ENCODE data around the gene ZNF423.

The ZNF423 gene

DNA sequence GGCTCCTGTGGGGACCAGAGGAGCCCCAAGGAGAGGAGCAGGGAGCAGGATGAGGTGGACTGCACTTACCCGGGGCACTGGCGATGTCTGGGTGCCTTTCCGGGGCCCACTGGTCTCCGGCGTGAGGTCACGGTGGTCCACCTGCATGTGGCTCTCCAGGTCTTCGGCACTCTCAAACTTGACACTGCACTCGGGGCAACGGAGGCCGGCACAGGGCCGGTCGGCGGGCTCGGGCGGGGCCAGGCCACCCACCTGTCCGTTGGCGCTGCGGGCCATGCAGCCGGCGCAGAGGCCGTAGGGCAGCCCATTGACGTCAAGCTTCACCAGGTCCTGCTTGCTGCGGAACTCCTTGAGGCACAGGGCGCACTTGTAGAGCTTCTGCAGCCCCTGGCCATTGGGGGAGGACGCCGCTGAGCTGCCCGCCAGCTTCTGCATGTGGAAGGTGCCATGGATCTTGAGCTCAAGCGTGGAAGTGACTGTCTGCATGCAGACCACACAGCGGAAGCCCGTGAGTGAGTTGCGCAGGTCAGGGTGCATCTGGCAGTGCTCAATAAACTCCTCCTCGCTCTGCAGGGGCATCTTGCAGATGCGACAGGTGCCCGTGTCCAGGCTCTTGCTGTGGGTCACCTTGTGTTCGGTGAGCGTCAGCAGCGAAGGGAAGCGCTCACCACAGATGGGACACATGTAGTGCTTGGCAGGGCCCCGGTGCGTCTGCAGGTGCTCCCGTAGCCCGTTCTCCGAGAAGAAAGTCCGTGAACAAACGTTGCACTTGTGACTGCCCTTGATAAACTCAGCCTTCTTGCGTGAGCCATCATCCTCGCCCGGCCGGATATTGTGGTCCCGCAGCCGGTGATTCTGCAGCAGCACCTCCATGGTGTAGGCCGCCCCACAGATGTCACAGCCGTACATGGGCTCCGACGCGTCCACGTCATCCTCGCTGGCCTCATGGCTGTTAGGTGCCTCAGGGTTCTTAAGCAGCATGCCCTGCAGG is 220.0 kb downstream of the ZNF423 start:
- TF ChIP-seq, protein P1, sequence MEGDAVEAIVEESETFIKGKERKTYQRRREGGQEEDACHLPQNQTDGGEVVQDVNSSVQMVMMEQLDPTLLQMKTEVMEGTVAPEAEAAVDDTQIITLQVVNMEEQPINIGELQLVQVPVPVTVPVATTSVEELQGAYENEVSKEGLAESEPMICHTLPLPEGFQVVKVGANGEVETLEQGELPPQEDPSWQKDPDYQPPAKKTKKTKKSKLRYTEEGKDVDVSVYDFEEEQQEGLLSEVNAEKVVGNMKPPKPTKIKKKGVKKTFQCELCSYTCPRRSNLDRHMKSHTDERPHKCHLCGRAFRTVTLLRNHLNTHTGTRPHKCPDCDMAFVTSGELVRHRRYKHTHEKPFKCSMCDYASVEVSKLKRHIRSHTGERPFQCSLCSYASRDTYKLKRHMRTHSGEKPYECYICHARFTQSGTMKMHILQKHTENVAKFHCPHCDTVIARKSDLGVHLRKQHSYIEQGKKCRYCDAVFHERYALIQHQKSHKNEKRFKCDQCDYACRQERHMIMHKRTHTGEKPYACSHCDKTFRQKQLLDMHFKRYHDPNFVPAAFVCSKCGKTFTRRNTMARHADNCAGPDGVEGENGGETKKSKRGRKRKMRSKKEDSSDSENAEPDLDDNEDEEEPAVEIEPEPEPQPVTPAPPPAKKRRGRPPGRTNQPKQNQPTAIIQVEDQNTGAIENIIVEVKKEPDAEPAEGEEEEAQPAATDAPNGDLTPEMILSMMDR (IDR thresholded peaks at IDR 0.05; ENCODE audit: low read depth, low read length), result no peak
- DNase-seq (ENCODE audit: extremely low read depth, low read depth), result no peak

DNA sequence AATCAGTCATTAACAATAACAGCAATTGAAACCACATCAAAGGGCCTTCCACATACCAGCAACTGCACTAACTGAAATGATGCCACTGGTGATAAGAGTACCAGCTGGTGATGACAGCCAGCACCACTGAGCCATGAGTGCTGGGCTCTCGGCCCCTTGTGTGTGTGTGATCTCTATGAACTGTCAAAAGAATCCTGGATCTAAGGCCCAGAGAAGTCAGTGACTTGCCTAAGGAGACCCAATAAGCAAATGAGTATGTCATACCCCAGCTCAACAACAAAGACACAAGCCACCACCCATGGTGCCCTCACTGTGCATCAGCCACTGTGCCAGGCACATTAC is 220.9 kb downstream of the ZNF423 start:
- no peak for DNase-seq (ENCODE audit: extremely low read depth, low read depth)
- TF ChIP-seq, protein P1 (IDR thresholded peaks at IDR 0.05; ENCODE audit: low read depth, low read length), result no peak

DNA sequence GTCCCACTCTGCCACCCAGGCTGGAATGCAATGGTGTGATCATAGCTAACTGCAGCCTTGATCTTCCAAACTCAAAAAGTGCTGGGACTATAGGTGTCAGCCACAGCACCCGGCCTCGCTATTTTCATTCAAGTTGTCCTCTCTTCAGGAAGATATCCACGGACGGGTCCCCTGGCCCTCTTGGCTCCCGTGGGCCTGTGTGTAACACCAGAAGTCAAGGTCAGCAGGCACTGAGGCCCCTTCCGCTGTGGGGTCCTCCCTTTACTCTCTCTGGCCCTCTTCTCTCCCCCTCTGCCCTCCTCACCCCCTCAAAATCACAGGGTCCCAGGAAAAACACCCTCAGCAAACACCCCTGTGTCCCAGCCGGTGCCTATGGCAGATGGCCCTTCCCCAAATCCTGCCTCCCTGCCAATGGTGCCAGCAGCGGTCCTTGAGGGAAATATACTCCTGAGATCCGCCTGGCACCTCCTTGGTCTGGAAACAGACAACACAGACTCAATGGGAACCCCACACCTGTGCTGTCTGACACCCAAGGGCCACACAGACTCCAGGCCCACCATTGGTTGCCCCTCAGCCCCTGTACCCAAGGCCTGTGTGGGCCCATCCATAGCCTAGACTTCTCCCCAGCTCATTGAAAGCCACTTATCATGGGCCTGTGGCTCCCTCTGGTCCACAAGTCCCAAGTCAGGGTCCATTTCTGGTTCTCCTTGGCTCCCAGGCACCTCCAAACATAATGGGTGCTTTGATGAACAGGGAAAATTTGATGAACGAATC is 221.5 kb downstream of the ZNF423 start:
- TF ChIP-seq, protein P1 (IDR thresholded peaks at IDR 0.05; ENCODE audit: low read depth, low read length), result no peak
- DNase-seq (ENCODE audit: extremely low read depth, low read depth), result no peak

DNA sequence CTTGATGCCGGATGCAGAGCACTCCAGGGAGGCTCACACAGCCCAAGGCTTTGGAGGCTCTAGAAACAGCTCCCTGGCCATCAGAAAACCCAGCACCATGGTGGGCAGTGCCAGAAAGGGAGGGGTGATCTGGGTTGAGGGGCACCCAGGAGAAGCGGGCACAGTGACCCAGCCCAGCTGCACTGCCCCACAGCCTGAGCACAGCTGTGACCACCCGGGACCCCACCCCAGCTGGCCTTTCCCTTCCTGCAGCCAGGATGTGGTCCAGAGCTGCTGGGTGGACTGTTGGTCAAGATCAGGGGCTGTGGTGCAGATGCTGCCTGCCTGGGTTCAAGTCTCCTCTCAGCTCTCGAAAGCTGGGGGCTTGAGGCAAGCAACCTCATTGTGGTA is 223.1 kb downstream of the ZNF423 start:
- DNase-seq (ENCODE audit: extremely low read depth, low read depth), result no peak
- TF ChIP-seq, protein P1 (IDR thresholded peaks at IDR 0.05; ENCODE audit: low read depth, low read length), result no peak

DNA sequence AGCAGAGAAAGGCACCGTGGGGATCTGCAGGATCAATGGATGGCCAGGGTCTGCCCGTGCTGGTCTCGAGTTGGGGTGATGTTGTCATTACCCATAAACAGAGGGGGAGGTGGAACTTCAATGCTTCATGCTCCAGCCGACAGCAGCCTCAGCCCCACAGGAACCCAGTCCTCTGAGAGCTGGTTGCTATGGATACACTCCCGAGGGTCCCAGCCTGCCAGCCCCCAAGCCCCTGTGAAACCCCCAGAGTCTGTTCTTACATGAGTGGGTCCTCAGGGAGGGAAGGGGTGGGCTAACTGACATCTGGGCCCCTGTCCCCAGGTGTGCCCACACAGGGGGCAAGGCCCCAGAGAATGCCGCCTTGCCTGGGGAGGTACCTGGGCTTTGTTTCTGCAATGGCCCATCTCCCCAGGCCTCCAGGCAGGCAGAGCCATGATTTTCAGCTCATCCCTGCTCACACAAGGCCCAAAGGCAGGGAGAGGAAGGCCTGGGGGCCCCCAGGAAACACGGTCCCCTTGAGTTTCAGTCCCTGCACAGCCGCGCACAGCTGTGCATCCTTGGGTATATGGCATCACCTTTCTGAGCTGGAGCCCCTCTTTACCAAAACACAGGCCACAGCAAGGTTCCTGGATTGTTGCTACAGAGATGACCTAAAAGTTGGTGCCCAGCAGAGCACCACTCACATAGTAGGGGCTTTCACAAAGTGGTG is 223.7 kb downstream of the ZNF423 start:
- TF ChIP-seq, protein P1 (IDR thresholded peaks at IDR 0.05; ENCODE audit: low read depth, low read length), result no peak
- DNase-seq (ENCODE audit: extremely low read depth, low read depth), result no peak

DNA sequence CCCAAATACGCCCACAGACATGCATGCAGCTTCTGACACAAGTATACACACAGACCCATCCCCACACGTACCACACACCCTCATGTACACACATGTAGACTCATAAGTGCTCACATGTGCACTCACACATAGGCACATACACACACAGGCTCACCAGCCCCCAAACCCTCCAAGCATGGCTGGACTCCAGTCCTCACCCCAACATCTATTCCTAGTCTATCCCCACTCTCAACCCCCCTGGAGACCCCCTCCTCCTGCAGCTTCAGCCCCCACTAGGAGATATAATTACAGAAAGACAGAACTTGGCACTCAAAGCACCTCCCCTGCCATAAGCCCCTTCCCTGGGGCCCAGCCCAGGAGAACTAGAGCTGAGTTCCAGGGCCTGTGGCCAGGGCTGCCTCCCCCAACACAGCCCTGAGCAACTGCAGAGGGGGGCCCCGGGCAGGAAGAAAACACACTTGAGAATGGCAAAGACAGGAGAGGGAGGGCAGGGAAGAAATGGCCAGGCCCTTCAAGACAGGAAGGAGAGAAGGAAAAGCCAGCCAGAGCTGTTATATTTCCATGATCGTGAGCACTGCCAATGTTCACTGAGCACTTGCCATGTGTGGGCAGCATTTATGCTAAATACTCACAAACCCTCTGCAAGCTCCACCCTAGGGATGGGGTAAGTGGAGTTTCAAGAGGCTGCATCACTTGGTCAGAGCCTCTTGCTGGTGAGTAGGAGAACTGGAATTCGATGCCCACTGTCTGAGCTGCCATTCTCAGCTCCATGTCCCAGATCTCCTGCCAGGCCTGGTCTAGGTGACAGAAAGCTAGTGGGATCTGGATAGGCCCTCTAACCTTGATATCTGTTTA is 224.5 kb downstream of the ZNF423 start:
- DNase-seq (ENCODE audit: extremely low read depth, low read depth), result no peak
- TF ChIP-seq, protein P1 (IDR thresholded peaks at IDR 0.05; ENCODE audit: low read depth, low read length), result no peak

All from AG09319 (cell line).